Endometrial microvascular endothelial cells (primary cell): ENCODE measurements around the gene WWOX. TPM values are rescaled to one million over a fixed set of nuclear protein-coding genes. Genes with fewer than 3 reads are reported as not detected.

ENCODE experiments used
- in situ Hi-C: cut with HindIII; loops from 2 replicates; pipeline ENCODE4 v1.10.0; 2017; ENCODE audit warnings: low sequenced_read_pairs, low pct_unique_long_range_greater_than_20kb; ENCODE audit errors: inconsistent ontology term
- total RNA-seq: library from RNA; depleted of rRNA; stranded (reverse); fragments of >200 nt; gene quantifications from one replicate; pipeline ENCODE4 v1.2.3, GENCODE V29; 2015; ENCODE audit errors: inconsistent ontology term

The WWOX gene
- total RNA-seq, 1 donor from 2014 or later, result 6.4 TPM

- in situ Hi-C loops, result no loop called here
These were observed 1056.5 kb downstream of the WWOX start for GRCh38 chr16:79155904-79156303.

GRCh38 chr16:79156761-79157160 lies 1057.3 kb downstream of the WWOX start:
- in situ Hi-C loops, result no loop called here

DNA sequence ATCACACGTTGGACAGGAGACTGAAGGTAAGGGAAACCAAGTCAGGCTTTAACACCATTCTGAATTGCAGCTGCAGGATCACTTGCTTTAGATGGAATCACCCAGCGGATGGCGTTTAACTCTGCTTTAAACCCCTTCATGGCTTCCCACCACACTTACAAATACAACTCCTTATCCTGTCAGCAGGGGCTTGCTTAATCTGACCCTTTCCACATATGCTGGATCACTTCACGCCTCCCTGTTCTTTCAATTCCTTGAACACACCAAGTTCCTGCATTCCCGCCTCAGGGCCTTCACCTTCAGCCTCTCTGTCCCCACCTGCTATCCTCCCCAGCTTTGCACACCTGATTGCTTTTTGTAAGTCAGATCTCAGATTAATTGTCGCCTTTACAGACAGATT lies 1058.9 kb downstream of the WWOX start:
- in situ Hi-C loops, result no loop called here

- in situ Hi-C loops, result no loop called here
These were observed 1060.0 kb downstream of the WWOX start for GRCh38 chr16:79159261-79160049.

DNA sequence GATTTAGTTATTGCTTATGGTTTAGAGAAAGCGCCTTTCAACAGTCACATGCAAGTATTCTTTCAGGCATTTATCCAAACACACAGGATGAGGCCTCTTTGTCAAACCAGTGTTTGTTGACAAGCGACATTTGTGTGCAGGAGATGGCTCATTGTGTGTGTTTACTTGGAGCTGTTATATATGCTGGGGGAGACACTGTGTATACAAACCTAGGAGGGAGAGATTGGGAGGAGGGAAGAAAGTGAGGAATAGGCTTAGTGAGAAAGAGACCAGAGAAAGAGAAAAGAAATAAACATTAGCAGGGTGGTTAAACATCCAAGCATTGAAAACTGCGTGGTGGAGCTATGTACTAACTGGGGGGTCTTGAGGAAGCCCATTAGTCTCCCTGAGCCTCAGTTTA lies 1063.5 kb downstream of the WWOX start:
- in situ Hi-C loops, result no loop called here

- in situ Hi-C loops, result no loop called here
These were observed 1064.4 kb downstream of the WWOX start for GRCh38 chr16:79163691-79164387.

GRCh38 chr16:79164388-79164995 lies 1065.0 kb downstream of the WWOX start:
- in situ Hi-C loops, result no loop called here

GRCh38 chr16:79165079-79165478 lies 1065.6 kb downstream of the WWOX start:
- in situ Hi-C loops, result no loop called here

GRCh38 chr16:79165506-79165905 lies 1066.1 kb downstream of the WWOX start:
- in situ Hi-C loops, result no loop called here

DNA sequence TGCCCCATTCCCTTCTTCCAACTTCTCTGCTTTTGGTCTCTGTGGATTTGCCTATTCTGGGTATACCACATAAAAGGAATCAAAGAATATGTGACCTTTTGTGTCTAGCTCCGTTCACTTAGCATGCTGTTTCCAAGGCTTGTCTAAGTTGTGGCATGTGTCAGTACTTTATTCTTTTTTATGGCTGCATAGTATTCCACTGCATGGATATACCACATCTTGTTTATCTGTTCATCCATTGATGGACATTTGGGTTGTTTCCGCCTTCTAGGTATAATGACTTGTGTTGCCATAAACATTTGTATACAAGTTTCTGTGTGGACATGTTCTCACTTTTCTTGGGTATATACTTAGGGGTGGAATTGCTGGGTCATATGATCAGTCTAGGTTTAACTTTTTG lies 1068.4 kb downstream of the WWOX start:
- in situ Hi-C loops, result no loop called here

DNA sequence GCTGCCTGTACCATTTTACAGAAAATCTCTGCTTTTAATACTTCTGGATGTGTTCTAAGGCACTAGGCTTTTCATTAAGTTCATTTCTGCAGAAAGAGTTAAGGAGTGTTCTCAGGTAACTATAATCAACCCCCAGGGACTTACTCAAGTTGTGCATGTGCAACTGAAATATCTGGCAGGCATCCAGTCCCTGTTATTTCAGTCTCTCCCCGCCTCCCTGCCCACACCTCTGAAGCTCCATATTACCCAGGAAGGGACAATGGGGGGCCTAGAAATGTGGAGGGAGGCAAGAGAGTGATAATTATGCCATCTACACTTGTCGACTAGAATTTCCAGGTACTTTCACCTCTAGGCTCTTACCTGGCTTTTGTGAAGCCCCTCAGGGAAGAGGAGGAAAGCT lies 1068.9 kb downstream of the WWOX start:
- in situ Hi-C loops, result no loop called here

DNA sequence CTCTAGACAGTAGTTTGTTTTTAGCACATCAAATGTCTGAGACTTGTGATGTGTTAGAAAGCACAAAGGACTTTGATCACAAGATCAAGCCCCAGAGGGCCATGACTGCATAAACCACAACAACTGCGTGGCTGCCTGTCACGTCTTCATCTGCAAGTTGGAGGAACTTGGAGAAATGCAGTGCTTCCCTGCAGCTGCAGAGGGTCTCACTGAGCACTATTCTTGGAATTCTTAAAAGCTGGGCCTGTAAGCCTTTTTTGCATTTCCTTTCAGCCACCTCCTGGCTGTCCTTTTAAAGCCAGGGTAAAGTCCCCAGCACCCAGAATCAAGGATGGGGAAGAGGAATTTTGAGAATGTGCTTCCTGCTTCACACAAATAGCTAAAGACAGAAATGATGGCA lies 1069.8 kb downstream of the WWOX start:
- in situ Hi-C loops, result no loop called here

DNA sequence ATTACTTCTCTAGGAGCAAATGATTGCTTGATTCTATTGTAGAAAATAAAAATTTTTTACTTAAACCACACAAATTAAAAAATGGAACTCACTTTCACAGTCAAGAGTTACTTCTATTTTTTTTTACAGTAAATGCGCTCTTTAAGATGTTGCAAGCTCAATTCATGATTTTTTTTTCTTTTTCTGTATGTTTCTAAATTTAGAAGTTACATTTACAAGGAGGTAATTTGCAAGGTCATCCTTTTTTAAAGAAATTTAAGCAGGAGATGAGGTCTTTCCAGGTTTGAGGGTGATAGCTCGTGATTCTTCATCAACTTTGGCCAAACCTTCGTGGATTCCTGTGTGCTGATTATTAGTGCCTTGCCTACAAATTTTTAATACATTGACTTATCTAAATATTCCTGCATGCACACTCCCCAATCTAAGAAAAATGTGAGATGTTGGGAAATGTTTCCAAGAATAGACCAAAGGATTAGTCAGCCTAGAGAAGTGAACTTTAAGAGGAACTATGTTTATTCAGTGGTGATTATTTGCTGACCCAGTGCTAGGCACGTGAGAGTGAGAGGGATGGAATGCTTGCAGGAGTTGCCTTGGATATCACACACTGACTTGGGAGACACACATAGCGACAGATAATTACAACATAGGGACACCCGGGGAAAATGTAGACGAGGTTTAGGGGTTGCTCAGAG lies 1071.2 kb downstream of the WWOX start:
- in situ Hi-C loops, result no loop called here

DNA sequence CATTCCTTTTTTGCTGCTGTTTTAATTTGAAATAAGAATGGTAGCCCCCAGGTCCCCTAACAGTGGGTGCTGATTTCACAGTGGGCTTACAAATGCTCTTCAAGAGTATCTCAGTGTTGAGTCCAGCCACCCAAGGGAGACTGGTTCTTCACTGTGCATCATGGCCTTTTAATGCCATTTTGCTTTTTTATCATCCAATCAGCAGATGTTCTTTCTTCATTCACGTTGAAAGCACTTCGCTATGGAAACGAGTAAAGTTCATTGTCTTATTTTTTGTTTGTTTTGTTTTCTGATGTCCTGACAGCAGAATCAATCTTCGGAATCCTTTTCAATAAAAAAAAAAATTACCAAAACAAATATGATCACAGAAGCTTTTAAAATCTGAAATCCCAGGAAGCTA lies 1072.0 kb downstream of the WWOX start:
- in situ Hi-C loops, result no loop called here

- in situ Hi-C loops, result no loop called here
These were observed 1072.7 kb downstream of the WWOX start for GRCh38 chr16:79171931-79172705.

GRCh38 chr16:79172976-79173500 lies 1073.6 kb downstream of the WWOX start:
- in situ Hi-C loops, result no loop called here

- in situ Hi-C loops, result no loop called here
These were observed 1074.5 kb downstream of the WWOX start for GRCh38 chr16:79173919-79174318.

- in situ Hi-C loops, result no loop called here
These were observed 1076.0 kb downstream of the WWOX start for GRCh38 chr16:79175286-79176057.
